IPS-11a (cell line): ENCODE data around the gene SERF2.
"Not testable (repeated sequence)": the region's sequence is repeated elsewhere in the genome, so short reads cannot be mapped to it uniquely, and the experiment has no call there.

Source experiments
- H3K4me3 ChIP-seq: one replicate; pipeline ENCODE4 v1.5.1; 2013; ENCODE audit warnings: low read depth, low read length, control low read depth

The SERF2 gene

DNA sequence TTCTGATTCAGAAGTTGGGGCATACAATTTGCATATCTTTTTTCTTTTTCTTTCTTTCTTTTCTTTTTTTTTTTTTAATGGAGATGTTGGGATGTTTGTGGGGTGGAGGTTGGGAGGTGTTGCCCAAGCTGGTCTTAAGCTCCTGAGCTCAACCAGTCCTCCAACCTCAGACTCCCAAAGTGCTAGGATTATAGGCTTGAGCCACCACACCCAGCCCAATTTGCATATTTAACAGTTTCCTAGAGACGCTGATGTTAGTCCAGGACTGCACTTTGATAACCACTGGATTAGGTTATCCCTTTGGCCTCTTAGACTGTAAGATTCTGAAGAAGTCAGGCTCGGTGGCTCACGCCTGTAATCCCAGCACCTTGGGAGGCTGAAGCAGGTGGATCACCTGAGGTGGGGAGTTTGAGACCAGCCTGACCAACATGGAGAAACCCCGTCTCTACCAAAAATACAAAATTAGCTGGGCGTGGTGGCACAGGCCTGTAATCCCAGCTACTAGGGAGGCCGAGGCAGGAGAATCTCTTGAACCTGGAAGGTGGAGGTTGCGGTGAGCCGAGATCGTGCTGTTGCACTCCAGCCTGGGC is 37.9 kb downstream of the SERF2 start:
- H3K4me3 ChIP-seq, result not testable (repeated sequence)

DNA sequence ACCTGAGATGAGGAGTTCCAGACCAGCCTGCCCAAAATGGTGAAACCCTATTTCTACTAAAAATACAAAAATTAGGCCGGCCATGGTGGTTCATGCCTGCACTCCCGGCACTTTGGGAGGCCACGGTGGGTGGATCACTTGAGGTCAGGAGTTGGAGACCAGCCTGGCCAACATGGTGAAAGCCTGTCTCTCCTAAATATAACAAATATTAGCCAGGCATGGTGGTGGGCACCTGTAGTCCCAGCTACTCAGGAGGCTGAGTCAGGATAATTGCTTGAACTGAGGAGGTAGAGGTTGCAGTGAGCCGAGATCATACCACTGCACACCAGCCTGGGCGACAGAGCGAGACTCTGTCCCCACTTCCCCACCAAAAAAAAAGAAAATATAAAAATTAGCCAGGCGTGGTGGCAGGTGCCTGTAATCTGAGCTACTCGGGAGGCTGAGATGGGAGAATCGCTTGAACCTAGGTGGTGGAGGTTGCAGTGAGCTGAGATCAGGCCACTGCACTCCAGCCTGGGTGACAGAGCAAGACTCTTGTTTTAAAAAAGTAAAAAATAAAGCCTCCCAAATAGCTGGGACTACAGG is 38.7 kb downstream of the SERF2 start:
- H3K4me3 ChIP-seq, result not testable (repeated sequence)

DNA sequence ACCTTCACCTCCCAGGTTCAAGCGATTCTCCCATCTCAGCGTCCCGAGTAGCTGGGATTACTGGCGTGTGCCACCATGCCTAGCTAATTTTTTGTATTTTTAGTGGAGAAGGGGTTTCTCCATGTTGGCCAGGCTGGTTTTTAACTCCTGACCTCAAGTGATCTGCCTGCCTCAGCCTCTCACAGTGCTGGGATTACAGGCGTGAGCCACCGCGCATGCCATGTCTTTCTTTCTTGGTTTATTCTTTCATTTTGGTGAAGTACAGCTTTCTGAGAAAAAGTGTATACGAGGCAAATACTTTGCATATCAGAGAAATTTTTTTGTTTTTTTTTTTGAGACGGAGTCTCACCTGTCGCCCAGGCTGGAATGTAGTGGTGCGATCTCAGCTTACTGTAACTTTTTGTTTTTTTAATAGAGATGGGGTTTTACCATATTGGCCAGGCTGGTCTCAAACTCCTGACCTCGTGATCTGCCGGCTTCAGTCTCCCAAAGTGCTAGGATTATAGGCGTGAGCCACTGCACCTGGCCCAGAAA is 39.5 kb downstream of the SERF2 start:
- H3K4me3 ChIP-seq, result not testable (repeated sequence)

DNA sequence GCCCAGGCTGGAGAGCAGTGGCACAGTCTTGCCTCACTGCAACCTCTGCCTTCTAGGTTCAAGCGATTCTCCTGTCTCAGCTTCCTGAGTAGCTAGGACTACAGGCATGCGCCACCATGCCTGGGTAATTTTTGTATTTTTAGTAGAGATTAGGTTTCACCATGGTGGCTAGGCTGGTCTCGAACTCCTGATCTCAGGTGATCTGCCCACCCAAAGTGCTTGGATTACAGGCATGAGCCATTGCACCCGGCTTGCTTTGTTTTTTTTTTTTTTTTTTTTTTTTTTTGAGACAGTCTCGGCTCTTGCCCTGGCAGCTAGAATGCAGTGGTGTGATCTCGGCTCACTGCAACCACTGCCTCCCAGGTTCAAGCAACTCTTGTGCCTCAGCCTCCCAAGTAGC is 40.4 kb downstream of the SERF2 start:
- H3K4me3 ChIP-seq, result not testable (repeated sequence)

DNA sequence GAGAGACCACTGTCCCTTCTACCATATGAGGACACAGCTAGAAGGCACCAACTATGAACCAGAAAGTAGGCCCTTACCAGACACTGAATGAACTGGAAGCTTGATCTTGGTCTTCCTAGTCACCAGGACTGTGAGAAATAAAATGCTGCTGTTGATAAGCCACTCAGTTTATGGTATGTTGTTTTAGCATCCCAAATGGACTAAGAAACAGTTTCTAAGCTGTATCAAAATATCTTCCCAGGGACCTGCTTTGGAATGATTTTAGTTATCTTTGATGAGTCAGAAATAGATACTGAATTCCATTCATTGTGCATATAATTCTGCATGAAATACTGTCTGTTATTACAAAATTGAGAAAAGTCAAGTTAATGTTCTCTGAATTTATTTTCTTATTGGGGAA is 53.3 kb downstream of the SERF2 start:
- H3K4me3 ChIP-seq, result no peak overlapping the region
